SKM-1 treated with dmso at 0.1 percent for 144 hours (cell line): ENCODE data around the gene OSBPL5.
A peak's percentile ranks its signal among the peaks of the same experiment; 100 is the strongest.

Source experiments
- DNase-seq: peaks from one replicate; lab custom pipeline; 2025; ENCODE audit not compliant: unreplicated experiment; lab: John Stamatoyannopoulos, UW

OSBPL5 gene

GRCh38 chr11:3198815-3199214 is 33.7 kb upstream of the OSBPL5 start:
- no peak for DNase-seq

GRCh38 chr11:3197878-3198528 is 32.9 kb upstream of the OSBPL5 start:
- no peak for DNase-seq

- DNase-seq: no peak
Observed at GRCh38 chr11:3197044-3197695, 32.1 kb upstream of the OSBPL5 start.

- no peak for DNase-seq
Observed at GRCh38 chr11:3196161-3197043, 31.3 kb upstream of the OSBPL5 start.

DNA sequence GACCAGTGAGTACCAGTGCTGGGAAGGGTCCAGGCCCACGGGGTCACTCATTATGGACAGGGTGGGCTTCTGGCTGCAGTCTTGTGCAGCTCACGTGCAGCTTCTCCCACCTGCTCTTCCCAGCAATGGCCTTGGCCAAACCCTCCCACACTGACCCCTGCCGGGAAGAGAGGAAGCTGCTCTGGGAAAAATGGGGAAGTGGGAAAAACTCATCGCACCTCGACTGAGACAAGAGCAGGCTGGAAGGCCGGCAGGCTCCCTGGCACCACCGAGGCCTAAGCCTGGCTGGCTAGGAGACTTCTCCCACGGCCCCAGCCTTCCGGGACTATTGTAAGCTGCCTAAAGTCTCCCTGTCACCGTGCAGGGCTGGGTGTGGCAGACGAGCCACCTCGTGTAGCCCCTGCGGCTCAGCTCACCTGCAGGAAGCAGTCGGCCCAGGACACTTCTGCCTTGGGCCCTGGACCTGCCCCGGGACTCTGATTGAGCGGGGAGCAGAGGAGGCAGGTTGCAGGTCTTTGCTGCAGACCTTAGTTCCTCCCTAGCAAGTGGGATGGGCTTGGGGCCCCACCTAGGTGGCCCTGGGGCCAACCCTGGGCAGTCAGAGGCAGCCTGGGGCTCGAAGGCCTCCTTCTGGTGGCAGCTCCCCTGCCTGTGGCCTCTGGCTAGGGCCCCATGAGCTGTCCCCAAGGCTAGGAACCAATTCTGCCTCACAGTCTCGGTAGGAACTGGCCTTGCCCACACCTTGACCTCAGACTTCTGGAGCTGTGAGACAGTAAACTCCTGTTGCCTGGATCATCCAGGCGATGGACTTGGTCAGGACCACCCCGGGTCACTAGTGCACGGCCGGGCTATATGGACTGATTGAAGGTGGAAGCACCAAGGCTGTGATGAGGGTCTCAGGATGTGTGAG is 30.4 kb upstream of the OSBPL5 start:
- peak; percentile 7 for DNase-seq

DNA sequence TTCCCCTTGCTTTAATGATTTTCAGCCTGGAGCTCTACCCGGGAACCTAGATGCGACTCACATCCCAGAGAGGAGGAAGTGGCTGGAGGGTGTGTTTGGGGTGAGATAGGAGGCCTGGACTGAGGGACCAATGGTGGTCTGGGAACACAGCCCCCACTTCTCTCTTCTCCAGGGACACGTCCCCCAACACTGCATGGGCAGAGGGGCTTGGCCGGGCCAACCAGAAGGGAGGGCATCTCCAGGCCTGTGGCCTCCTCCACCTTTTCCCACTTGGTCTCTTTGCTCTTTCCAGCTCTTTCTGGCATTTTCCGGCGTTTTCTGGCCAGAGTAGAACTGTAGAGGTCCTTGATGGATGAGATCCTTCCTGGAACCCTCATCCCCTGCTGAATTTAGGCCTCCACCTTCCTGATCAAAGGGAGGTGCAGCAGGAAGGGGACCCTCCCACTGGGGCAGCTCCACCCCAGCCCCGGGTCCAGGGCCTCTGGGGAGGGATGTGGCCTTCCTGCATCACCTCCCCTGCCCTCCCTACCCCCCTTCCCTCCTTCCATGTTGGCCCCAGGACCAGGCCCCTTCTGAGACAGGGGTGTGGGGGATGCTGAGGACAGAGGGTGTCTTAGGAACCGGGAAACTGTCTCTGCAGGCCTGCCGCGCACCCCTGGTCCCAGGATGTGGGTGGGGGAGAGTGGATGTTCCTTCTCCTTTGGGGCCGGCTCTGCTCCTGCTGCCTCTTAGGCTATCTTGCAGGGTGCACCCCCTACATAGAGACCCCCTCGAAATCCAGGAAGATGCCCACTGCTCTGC is 29.1 kb upstream of the OSBPL5 start:
- no peak for DNase-seq

GRCh38 chr11:3193373-3194015 is 28.4 kb upstream of the OSBPL5 start:
- no peak for DNase-seq

DNA sequence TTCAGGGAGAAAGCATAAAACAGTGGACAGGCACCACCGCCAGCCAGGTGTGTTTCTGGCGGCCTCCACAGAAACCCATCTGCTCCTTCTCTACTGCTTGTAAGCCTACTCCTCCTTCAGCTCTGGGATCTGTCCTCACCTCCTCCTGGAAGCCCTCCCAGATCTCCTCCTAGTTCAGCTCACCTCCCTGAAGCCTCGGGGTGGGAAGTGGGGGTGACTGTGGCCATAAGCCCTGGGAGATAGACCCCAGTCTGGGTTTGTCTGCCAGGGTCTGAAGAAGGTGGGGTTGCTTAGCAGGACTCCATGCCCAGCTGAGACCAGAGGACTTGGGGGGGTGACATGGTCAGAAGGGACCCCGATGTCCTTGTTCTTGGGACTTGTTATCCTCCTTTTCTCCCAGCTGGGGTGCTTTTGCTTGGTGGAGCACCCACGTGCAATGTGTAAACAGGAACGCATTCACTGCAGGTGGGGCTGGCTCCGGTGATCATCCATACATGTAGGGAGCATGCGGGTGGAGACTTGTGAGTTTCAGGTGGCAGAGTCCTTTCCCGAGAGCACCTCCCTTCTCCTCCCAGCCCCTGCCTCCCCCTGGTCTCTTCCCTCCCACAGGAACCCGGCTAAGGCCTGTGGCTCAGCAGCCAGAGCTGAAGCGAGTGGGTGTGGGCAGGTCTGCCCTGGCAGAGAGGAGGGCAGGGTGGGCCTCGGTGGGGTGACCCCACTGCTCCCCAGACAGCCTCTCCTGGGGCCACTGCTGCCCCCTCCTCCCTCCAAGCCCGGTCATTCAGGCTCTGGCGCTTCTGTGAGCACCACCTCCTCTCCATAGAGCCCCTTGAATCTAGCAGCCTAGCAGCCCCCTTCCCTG is 27.6 kb upstream of the OSBPL5 start:
- no peak for DNase-seq

DNA sequence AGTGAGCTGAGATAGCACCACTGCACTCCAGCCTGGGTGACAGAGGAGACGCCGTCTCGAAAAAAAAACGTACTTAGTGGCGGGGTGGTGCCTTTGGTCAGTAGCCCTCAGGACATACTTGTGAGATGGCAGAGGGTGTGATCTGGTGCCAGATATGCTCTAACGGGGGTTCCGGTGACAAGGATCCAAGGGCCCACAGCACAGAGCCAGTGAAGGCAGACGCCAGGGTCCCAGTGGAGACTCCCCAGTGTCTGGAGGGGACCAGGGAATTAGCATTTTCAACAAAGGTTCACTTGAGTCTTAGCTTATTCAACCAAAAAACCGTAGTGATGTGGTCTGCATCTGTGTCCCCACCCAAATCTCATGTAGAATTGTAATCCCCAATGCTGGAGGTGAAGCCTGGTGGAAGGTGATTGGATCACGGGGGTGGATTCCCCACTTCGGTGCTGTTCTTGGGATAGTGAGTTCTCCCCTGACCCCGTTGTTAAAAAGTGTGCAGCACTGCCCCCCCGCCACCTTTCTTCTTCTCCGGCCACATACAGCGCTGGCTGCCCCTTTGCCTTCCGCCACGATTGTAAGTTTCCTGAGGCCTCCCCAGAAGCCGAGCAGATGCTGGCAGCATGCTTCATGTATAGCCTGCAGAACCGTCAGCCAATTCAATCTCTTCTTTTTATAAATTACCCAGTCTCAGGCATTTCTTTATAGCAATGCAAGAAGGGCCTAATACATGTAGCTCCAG is 26.6 kb upstream of the OSBPL5 start:
- no peak for DNase-seq

- DNase-seq: no peak
Observed at GRCh38 chr11:3190600-3190999, 25.5 kb upstream of the OSBPL5 start.

DNA sequence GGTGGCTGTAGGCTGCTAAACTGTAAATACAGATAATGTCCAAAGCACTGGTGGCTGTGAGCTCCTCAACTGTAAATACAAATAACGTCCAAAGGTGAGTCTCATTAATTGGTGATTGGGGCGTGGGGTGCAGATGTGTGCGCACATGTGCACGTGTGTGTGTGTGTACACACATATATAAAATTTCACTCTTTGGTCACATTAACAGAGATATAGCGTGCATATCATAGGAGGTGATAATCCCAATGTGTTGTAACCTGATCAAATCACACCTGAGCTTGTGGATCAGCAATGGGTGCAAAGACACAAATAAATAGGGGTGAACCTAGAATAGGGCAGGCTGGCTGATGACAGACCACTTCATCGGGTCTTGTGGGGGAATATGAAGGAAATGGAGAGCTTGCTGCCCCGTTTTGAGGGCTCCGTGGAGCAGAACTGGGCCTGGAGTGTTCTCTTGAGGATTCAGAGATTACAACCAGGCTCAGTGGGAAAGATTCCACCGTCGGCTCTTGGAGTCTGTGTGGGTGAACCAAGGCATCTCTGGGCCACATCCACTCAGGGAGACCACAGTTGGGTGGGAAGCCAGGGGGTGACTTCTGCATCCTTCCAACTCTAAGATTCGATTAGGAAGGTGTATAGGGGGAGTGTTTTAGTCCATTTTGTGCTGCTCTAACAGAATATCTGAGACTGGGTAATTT is 24.9 kb upstream of the OSBPL5 start:
- DNase-seq: no peak

GRCh38 chr11:3189196-3189843 is 24.2 kb upstream of the OSBPL5 start:
- no peak for DNase-seq

GRCh38 chr11:3188496-3189195 is 23.5 kb upstream of the OSBPL5 start:
- no peak for DNase-seq

DNA sequence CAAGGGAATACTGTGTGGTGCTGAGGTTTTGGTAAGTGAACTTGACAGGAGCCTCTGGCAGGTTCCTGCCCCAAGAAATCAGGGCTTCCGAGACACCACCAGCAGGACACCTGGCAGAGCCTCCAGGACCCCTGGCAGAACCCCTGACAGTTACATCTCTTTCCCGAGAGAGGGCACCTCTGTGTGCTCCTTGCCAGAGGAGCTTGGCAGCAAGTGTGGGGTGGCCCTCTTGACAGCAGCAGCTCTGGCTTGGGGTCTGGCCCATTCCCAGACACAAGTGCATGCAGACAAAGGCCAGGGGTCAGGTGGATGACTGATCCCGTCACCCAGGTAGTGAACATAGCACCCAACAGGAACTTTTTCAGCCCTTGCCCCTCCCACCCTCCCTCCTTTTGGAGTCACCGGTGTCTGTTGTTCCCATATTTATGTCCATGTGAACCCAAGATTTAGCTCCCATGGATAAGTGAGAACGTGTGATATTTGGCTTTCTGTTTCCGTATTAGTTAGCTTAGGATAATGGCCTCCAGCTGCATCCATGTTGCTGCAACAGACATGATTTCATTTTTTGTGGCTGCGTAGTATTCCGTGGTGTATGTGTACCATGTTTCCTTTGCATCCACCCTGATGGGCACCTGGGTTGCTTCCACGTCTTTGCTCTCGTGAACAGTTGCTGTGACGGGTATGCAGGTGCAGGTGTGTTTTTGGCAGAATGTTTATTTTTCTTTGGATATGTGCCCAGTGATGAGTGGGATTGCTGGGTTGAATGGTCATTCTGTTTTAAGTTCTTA is 21.2 kb upstream of the OSBPL5 start:
- DNase-seq: no peak

DNA sequence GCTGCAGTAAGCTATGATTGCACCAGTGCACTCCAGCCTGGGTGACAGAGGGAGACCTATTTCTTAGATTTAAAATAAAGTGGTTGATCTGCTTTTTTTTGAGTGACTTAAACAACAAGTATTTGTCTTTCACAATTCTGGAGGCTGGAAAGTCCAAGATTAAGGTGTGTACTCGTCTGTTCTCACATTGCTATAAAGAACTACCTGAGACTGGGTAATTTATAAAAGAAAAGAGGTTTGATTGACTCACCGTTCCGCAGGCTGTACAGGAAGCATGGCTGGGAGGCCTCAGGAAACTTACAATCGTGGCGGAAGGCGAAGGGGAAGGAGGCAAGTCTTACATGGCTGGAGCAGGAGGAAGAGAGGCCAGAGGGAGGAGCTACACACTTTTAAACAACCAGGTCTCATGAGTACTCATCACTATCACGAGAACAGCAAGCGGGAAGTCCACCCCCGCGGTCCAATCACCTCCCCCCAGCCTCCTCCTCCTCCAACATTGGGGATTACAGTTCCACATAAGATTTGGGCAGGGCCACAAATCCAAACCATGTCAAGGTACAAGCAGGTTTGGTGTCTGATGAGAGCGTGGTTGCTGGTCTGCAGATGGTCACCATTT is 19.7 kb upstream of the OSBPL5 start:
- DNase-seq: no peak
